GM12873 (cell line): Measurements from ENCODE around the gene CTNNB1.

Experiments
- TF ChIP-seq, protein P1 (sequence below): IDR thresholded peaks from 2 replicates; pipeline ENCODE4 v1.5.1; 2012; ENCODE audit warnings: low read depth, mild to moderate bottlenecking, moderate library complexity, low read length, control low read depth; ENCODE audit not compliant: insufficient read depth; ENCODE audit errors: missing control alignments

CTNNB1 gene

GRCh38 chr3:41219424-41219823 lies 20.1 kb downstream of the CTNNB1 start:
- TF ChIP-seq, protein P1, sequence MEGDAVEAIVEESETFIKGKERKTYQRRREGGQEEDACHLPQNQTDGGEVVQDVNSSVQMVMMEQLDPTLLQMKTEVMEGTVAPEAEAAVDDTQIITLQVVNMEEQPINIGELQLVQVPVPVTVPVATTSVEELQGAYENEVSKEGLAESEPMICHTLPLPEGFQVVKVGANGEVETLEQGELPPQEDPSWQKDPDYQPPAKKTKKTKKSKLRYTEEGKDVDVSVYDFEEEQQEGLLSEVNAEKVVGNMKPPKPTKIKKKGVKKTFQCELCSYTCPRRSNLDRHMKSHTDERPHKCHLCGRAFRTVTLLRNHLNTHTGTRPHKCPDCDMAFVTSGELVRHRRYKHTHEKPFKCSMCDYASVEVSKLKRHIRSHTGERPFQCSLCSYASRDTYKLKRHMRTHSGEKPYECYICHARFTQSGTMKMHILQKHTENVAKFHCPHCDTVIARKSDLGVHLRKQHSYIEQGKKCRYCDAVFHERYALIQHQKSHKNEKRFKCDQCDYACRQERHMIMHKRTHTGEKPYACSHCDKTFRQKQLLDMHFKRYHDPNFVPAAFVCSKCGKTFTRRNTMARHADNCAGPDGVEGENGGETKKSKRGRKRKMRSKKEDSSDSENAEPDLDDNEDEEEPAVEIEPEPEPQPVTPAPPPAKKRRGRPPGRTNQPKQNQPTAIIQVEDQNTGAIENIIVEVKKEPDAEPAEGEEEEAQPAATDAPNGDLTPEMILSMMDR: no peak

GRCh38 chr3:41220906-41221677 lies 21.8 kb downstream of the CTNNB1 start:
- TF ChIP-seq, protein P1: no peak

DNA sequence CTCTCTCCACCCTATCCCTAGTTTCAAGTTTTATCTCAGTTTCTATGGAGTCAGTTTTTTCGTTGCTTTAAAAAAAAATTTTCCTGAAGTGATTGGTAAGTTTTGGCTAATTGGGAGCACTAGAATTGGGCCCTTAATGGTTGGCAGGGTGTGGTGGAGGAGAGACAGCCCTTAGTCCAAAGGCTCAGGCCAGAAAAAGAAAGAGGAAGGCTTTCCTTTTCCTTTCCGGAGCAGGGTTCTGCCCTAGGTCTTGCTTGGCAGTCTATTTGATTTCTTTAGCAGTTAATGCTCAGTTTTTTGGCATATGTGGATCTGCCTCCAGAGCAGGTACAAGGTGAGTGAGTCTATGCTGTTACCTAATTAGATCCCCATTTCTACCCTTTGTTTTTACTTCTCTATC lies 22.7 kb downstream of the CTNNB1 start:
- TF ChIP-seq, protein P1: no peak

- TF ChIP-seq, protein P1: no peak
Measured at GRCh38 chr3:41222501-41222900, 23.2 kb downstream of the CTNNB1 start.

DNA sequence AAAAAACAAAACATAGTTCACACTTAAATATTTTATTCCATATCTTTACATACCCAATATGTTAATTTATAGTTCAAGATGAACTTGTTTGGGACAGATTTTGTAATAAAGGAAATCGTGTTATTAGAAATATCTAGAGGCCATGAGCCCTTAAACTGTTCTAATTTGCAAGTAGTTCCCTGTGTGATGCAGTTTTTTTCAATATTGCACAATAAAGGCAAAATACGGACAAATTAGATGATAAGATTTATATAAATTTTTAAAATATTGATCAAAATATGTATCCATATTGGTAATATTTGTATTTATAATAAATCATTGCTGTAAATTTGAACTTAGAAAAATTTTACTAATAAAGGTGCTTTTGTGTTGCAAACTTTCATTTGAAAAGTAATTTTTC lies 23.8 kb downstream of the CTNNB1 start:
- TF ChIP-seq, protein P1: no peak

DNA sequence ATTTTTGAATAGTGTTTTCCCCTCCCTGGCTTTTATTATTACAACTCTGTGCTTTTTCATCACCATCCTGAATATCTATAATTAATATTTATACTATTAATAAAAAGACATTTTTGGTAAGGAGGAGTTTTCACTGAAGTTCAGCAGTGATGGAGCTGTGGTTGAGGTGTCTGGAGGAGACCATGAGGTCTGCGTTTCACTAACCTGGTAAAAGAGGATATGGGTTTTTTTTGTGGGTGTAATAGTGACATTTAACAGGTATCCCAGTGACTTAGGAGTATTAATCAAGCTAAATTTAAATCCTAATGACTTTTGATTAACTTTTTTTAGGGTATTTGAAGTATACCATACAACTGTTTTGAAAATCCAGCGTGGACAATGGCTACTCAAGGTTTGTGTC lies 24.4 kb downstream of the CTNNB1 start:
- TF ChIP-seq, protein P1: no peak

GRCh38 chr3:41224120-41224806 lies 25.0 kb downstream of the CTNNB1 start:
- TF ChIP-seq, protein P1: no peak
